GM18507 (cell line): ENCODE measurements around the gene ATXN7L3B.

Experiments used
- DNase-seq: peaks from one replicate; pipeline ENCODE4 v3.0.0; 2011; ENCODE audit warnings: low read depth; ENCODE audit not compliant: insufficient read length; ENCODE audit errors: extremely low spot score
- FAIRE-seq: peaks from 2 replicates; lab custom pipeline; 2011; peaks lifted over from hg19 to GRCh38; lab: Jason Lieb, UNC

Gene ATXN7L3B

DNA sequence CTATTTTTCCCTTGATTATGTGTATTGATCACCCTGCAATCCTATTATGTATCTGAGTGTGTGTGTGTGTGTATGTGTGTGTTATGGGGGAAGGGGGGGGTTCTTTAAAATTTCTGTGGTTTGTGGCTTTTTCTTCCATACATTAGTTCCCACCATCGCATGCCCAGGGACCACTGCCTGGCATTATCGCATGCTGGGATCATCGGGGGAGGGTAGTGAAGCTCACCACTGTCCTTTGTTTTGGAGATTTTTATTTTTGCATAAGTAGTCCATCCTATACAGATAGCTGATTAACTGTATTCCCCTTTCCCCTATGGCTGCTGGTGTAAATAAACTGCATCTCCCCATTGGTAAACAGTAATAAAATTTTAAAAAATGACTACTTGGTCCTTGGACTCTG lies 3.4 kb downstream of the ATXN7L3B start:
- DNase-seq, result no peak
- no peak for FAIRE-seq

DNA sequence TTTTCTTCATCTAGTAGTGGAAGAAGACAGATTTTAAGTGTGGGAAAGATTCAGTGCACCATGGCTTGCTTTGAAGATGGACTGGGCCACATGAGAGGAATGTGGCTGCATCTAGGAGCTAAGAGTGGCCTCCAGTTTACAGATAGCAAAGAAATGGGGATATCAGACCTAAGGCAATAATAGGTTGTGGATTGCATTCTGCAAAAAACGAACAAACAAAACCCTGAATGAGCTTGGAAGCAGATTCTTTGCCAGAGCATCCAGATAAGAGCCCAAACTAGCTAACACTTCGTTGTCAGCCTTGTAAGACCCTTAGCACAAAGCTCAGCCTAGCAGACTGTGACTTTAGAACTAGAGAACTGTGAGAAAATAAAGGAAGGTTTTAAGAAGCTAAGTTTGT lies 9.6 kb downstream of the ATXN7L3B start:
- DNase-seq, result no peak
- FAIRE-seq, result no peak

DNA sequence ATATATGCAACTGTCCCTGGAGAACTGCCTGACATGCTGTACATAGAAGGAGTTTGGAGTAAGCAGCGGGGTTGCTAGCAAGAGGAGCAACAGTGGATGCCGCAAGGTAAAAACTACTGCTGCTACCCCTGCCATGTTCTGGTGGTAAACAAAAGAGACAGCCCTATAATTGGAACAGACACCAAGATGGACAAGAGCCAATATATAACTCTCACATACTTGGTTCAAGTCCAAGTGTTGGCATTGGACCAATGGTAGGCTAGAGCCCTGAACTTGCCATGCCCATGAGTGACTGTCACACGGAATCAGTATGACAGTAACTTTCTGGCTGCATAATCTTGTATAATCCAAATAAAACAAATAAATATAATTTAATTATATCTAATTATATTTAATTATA lies 13.7 kb downstream of the ATXN7L3B start:
- no peak for DNase-seq
- no peak for FAIRE-seq

DNA sequence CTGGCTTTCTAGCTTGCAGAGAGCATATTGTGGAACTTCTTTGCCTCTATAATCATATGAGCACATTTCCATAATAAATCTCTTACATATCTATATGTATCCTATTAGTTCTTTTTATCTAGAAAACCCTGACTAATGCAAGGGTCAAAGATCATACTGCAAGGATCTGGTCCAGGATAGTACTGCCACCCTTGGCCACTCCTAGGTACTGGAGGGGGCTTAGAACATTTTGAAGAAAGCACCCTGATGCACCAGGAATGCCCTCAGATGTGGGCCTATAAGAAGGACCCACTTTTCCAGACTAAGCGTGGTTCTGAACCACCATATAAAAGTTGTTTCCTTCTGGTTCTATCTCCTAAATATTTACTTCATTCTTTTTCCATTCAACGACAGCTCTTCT lies 14.6 kb downstream of the ATXN7L3B start:
- FAIRE-seq (no peak), DNase-seq (no peak)

DNA sequence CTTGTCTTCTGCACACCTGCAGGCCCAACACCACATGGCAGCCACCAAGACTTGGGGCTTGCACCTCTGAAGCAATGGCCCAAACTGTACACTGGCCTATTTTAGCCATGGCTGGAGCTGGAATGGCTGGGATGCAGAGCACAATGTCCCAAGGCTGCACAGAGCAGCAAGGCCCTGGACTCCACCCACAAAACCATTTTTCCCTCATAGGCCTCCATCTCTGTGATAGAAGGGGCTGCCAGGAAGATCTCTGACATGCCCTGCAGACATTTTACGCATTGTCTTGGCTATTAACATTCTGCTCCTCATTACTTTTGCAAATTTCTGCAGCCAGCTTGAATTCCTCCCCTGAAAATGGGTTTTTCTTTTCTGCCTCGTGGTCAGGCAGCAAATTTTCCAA lies 22.1 kb downstream of the ATXN7L3B start:
- FAIRE-seq, result no peak
- no peak for DNase-seq

DNA sequence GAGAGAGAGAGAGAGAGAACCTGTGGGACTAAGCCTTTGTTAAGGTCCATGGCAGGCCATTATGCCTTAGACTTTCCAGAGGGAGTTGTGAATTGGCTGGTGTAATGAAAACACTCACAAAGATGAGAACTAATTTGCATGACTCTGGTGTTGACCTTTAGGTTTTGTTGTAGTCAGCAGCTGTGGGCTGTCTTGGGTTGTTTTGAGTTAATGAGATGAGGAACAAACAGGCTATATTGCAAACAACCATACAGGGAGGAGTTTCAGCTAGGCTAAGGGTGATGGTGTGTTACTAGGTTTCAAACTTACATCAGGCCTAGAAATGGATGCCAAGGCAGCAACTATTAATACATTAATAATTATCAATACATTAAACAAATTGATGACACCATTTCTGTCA lies 26.3 kb downstream of the ATXN7L3B start:
- FAIRE-seq, result no peak

DNA sequence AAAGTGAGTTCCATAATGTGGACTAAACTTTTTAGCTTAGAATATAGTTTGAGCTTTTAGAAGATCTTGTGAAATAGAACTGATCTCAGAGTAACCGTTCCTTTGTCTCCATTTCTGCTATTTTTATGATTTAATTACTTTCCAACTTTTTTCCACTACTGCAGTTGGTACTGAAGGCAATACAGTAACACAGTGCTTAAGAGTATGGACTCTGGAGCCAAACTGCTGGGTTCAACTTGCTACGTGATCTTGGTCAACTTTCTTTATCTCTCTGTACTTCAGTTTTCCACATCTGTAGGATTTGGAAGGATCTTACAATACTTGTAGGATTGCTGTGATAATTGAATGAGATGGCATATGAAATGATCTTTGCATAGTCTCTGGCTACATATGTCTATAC lies 40.9 kb downstream of the ATXN7L3B start:
- FAIRE-seq, result no peak

More for the DNA sequence above, 26.3 kb downstream of the ATXN7L3B start:
- no peak for DNase-seq

DNA sequence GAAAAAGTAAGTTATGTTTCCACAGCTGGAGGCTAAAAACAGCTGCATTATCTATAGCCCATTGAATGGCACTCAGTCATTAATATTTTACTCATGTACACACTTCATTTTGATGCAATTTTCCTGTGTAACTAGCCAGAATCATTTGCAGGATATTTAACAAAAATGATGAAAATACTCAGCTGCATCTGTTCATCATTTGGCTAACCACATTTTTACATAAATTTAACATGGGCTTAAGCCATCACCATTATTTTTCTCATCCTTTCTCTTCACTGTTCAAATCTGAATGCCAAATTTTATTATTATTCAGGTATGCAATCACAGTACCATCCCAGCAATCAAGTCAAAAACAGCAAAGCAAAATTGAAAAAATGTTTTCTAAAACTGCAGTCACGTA lies 41.8 kb downstream of the ATXN7L3B start:
- FAIRE-seq, result no peak
- DNase-seq, result no peak

More for the DNA sequence above, 40.9 kb downstream of the ATXN7L3B start:
- DNase-seq, result no peak

DNA sequence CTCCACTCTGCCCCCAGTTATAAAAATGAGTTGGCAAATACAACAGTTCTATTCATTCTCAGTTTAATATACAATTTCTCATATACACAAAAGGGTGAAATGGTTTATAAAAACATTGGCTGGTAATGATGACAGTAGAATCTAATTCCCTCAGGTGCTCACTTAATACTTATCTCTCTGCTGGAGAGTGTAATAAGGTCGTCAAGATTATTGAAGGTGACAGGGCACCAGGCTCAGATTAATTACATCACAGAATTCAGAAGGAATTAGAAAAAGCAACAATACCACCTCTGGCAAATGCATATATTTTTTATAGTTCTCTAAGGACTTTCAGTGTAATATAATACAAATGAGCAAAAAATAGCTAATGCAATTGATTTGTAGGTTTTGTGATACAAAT lies 42.3 kb downstream of the ATXN7L3B start:
- no peak for DNase-seq
- no peak for FAIRE-seq

DNA sequence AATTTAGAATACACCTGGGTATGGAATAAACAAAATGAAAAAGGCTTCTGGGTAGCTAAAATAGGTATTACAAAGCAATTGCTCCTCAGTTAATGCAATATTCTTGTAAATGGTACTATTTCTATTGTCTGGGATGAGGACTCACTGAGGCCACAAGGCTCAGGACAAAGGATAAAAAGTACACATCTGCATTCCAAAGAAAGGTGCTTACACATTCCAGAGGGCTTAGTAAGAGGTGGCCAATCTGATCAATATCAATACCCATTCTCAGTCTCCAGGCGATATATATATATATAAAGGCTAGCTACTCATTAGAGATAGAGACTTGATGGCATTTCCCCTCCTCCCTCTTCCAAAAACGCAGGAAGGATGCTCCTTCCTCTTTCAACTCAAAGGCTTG lies 43.8 kb downstream of the ATXN7L3B start:
- DNase-seq (no peak), FAIRE-seq (no peak)

DNA sequence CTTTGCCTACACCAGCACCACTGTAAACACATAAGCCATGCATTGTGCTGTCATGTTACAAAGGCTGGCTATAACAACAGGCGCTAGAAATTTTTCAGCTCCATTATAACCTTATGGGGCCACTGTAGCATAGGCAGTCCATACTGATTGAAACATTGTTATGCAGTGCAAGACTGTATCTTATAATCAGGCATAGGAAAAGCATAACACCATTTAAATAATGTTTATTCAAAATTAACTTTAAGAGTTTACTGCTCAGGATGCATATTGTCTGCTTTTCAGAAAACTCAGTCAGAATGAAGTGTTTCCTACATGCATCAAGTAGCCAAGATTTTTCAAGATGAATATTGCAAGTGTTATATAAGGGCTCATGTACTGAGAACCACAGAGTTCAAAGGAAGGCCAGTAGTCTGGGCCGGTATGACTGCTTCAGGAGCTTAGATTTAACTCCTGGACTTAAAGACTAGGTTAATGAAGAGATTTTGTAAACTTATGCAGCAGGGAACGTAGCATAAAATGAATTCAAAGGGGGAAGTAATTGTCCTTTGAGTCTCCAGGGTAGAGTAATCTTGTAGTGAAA lies 46.9 kb downstream of the ATXN7L3B start:
- no peak for FAIRE-seq
- DNase-seq, result no peak

DNA sequence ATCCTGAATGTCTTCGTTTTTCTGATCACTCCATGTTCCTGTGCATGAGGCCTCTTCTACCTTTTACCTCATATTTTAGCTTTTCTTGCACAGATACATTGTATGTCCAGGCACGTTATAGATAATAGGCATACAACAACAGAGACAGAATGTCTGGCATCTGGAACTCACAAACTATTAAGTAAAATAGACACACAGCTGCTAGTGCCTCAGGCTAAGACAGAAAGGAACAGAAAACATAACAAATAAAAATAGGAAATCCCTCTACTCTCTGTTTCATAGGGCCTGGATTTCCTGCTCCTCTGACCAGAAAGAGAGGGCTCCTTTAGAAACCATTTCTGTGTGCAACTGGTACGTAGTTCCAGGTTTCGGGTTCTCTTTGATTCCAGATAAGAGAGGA lies 48.6 kb downstream of the ATXN7L3B start:
- DNase-seq, result no peak
- FAIRE-seq, result no peak
